ENCODE results near the gene GNB1.
"Not testable (repeated sequence)": the region's sequence is repeated elsewhere in the genome, so short reads cannot be mapped to it uniquely, and the experiment has no call there.

The GNB1 gene

DNA sequence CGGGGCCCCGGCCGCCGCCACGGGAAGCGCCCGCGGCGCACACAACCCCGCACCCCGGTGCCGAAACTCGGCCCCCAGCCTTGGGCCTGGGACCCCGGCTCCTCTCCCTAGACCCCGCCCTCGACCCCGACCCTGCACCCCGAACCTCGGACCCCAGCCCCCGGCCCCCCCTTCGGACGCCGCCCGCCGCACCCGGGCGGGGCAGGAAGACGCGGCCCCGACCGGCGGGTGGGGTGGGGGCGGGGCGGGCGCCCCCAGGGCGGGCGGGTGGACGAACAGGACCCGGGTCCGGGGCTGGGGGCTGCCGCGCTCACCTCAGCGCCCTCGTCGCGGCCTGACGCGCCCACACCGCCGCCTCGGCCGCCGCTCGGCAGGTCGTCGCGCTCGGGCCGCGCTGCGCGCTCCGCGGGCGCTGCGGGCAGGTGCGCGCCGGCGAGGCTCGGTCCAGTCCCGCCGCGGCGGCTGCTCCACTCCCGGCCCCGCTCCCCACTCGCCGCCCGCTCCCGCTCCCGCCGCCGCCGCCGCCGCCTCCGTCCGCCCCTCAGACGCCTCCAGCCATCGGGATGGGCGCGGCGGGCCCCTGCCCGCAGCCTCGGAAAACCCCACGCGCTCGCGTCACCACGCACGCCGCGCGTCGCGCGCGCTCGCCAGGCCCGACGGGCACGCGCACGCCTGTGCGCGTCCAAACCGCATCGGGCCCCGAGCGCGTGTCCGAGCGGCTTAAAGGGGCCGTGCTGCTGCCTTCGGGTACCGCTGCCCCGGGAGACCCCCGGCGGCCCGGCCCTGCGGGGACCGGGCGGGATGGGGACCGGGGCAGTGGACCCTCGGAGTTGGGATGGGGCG, at the start of gene GNB1:
GNB1 (minus strand) TSS at position 582 of the 843 bp plus-strand sequence. CDS start 65,634 bp downstream, outside the sequence.
- DNase-seq = peak; percentile 19

DNA sequence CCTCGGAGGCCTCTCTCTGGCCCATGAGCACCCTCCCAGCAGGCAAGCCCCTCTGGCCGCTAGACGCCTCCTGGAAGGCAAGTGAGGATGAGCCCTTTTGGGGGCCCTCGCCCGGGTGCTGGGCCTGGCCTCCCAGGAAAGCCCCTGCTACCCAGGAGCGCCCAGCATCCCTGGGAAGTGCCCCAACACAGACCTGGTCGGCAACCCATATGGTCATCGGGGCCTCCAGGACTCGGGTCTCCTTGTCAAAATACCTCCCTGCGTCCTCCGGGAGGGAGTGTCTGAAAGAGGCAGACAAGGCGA, 49.2 kb upstream of the GNB1 start:
- no peak for DNase-seq

DNA sequence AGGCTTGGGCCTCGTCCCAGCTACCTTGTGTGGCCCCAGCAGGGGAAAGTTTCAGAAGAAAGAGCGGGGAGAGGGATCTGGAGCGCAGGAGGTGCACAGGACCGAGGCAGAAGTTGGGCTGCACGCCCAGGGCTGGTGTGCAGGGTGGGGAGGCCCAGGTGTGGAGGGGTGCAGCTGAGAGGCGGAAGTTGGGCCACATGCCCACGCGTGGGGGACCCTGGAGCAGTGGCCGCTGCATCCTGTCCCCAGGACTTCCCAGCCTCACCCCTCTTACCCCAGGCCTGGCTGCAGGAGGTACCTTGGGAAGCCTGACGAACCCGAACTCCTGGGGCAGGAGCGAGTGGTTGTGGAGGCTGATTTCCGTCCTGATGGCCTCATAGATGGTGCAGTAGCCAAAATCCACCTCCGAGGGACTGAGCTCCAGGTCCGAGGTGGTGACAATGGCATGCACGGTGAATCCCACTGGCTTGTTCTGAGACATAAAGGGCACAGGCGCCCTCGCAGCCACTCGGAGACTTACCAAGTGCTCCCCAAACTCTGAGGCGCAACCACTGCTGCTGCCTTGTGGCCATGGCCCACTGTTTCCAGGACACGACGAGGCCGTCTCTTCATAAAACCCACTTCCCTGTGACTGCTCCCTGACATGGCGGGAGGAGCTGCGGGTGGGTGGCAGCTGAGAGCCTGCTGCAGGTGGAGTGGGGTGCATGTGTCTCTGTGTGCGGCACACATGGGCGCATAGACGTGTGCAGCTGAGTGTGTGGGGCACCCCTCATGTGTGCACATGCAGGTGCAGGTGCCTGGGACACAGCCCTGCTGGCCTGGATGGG, 48.6 kb upstream of the GNB1 start:
- DNase-seq = no peak

DNA sequence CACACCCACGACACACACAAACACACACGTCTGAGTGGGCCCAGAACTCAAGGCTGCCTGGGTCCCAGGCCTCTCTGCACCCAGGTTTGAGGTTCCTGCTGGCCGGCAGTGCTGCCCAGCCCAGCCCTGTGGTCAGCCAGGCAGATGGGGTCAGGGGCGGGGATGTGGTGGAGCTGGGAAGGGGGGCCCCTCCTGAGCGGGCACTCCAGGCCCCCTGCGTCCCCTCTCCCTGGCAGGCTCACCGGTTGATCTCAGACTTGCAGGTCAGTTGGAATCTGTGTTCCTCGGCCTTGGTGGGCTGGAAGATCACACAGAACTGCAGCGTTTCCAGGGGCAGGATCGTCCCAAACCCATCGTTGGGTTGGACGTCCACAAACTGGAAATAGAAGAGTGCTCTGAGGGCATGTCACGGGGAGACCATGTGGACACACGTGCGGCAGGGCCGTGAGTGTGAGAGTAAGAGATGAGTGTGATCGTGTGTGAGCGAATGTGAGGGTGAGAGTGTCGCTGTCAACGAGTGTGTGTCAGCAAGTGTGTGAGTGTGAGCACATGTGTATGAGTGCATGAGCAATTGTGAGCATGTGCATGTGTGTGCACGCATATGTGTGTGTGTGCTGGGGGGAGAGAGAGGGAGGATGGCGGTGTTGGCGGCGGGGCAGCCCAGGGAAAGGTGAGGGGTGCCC, 47.9 kb upstream of the GNB1 start:
- no peak for DNase-seq

DNA sequence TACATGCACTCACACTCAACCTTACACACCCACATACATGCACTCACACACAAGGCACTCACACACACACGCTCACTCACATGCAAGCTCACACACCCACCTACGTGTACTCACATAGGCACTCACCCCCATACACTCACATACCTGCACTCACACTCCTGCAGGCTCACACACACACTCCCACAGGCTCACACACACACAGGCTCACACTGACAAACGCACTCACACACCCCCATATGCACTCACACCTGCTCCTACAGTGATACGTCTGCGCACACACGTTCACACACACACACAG, 47.3 kb upstream of the GNB1 start:
- DNase-seq = no peak

DNA sequence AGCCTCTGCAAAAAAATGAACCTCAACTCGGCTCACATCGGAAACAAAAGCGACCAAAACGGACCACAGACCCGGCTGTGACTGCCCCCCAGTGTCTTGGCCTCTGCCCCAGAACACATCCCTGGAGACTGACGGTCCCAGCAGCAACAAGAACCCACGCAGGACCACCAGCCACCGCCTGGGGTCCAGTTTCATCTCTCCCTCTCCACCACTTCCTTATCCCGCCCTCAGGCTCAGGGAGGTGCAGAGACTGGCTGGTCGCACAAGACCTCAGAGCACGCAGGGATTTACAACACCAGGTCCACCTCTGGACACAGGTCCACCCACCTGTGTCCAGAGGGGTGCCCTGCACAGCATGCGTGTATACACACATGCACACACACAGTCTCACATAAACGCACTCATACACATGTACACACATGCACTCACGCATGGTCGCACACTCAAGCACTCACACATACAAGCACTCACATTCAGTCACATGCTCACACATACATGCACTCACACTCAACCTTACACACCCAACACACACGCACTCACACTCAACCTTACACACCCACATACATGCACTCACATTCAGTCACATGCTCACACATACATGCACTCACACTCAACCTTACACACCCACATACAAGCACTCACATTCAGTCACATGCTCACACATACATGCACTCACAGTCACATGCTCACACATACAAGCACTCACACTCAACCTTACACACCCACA, 46.8 kb upstream of the GNB1 start:
- no peak for DNase-seq

DNA sequence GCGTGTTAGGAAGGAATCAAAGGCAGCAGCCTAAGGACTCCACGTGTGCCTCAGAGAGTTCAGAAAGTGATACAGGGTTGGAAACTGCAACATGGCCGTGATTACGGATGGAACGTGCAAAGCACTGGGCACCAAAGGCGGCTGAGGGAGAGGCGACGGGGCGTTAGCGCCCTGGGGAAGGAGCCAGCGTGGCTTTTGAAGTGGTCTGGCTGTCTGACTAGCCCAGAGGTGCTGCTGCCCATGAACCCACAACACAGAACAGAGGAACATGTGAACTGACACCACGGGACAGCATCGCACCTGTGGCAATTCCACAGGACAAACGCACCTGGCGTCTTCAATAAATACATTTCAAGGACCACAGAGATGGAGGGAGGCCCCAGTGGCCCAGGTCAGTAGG, 46.2 kb upstream of the GNB1 start:
- no peak for DNase-seq

DNA sequence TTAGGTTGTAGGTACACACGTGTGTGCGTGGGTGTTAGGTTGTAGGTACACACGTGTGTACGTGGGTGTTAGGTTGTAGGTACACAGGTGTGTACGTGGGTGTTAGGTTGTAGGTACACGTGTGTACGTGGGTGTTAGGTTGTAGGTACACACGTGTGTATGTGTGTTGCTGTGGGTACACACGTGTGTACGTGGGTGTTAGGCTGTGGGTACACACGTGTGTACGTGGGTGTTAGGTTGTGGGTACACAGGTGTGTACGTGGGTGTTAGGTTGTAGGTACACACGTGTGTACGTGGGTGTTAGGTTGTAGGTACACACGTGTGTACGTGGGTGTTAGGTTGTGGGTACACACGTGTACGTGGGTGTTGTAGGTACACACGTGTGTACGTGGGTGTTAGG, 44.0 kb upstream of the GNB1 start:
- not testable (repeated sequence) for DNase-seq

DNA sequence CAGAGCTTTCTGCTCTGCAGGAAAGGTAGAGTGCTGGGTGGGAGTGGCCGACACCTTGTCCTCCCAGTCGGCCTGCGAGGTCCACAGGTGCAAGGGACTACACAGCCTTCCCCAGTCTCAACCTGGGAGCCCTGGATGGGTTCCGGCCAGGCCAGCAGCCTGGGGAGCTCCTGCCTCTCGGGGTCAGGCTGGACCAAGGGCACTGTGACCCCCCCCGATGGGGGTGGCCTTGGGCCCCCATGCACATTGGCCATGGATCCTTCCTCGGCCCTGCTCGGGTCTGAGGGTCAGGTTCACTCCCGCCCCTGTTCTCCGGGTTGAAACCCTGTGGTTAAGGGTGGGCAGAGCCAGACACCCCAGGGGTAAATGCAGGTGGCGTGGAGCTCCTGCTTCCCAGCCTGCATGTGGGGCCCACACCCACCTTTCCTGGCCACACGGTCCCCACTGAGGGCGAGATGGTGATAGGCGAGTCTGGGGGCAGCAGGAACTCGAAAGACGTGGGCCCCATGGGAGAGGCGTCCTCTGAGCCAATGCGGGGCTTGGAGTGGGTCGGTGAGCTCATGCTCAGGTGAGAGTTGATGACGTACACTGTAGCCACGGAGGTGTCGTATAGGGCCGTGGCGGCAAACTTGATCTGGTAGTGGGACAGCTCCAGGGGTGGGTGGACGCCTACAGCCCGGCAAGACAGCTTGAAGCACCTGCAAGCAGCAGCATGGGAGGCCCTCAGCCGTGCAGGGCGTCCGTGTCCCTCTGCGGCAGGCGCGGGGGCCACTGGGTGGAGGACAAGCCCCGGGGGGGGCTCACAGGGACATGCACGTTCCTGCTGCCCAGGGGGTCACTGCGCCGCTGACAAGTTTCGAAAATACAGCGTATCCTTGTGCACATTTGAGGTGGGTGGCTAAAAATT, 39.0 kb upstream of the GNB1 start:
- no peak for DNase-seq

DNA sequence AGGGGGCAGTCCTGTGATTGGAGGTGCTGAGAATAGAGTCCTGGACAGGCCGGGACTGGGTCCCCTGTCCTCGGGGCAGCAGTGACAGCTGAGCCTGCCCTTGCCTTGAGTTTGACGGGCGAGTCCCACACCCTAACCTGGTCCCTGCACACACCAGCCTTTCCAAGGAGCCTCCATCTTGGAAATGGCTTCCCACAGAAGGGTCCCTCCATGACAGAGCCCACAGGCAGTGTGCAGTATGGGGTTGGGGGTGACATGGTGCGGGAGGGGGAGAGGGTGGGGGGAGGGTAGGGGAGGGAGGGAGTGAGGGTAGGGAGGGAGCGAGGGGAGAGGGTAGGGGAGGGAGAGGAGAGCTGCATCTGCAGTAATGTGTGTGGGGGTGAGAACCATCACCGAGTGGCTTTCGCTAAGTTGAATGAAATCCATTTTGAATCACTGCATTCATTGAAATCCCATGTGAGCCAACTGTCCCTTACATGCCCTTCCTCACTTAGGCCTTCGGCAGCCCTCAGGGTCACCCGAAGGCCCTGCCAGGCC, 38.3 kb upstream of the GNB1 start:
- DNase-seq = no peak

DNA sequence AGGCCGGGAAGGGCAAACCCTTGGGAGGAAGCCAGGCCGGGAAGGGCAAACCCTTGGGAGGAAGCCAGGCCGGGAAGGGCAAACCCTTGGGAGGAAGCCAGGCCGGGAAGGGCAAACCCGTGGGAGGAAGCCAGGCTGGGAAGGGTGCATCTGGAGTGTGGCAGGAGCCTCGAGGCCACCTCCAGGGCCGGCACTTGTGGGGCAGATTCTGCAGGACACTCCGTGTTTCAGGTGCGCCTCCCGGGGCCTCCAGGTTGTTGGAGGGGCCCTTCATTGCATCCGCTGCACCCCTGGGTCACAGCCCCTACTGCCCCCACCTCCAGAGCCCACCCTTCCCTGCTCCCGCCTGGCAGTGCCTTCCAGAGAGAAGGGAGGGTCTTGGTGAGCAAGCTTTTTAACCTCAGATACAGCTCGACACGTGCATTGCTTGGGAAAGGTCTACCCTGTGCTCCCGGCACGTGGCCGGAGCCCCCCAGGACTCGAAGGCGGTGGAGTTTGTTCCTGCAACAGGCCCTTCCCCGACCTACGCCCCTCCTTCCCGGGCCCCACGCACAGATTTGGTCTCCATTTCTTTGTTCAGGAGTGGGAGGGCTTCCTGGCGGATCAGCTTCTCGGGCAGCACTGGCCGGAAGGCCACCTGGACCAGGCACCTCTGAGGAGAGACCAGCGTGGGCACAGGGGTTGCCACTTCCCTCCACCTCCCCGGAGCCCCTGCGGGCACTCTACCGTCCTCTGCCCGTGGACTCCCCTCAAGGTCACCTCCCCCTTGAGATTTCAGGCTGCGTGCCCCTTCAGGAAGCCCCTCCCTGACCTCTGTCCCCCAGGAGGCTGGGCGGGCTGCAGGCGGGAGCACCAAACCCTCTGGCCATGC, 37.6 kb upstream of the GNB1 start:
- no peak for DNase-seq

DNA sequence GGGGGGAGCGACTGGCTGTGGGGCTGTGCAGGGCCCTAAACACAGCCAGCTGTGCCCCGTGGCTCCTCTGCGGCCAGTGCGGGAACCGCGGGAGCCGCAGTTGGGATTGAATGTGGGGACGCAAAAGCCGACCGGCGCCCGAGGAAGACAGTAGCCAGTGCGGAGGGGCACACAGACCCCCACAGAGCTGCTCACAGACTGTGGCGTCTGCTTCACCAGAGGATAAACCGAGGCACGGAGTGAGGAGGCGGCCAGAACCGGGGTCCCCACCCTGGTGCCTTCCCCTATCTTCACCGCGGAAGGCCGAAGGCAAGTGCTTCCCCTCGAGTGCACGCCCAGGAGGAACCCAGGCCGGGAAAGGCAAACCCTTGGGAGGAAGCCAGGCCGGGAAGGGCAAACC, 36.9 kb upstream of the GNB1 start:
- no peak for DNase-seq

DNA sequence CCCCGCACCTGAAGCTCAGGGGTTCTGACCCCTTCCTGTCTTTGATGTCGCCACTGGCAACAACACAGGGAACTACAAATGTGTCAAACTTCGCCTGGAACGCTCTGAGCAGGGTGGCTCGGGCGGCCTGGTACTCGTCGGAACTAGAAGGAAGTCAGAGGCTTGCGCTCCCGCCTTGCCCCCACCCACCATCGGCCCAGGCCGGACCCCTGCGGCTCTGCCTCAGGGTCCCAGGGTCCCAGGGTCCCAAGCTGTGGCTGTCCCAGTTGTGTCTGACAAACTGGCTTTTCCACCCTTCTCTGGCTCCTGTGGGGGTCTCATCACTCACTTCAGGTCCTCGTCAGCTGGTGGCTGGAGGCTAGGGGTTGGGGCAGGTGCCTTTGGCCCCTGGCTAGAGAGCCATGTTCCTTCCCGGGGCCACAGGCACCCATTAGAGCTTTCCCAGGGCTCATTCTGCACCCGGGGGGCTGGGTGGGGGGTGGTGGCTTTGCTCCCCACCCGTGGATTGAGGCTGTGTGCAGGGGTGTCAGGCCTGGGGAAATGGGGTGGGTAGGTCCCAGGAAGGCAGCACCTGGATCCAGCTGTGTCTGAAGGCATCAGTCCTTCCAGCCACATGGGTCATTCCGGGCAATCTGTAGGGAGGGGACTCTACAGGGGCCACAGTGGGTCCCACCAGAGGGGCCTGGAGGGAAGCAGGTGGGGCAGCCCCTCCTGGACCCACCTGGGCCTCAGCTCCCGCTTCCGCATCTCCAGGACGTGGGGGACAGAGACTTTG, 36.2 kb upstream of the GNB1 start:
- DNase-seq = no peak

DNA sequence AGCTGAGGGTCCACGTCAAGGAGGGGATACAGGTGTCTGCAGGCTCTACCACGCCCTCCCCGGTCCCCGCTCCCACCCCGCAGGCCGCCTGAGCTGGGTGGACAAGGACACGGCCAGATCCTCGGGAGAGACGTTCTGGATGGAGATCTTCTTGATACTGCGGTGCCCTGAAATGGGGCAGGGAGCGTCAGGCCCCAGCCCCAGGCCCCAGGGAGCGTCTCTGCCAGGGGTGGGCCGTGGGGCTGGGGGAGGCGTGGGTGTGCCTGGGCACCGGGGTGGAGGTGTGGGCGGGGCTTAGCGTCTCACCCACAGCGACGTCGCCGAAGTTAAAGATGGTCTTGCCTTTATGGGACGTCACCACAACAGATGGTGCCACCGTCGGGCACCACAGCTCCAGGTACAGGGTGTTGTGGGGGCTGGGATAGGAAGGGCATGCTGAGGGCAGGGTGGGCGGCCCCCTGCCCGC, 35.5 kb upstream of the GNB1 start:
- DNase-seq = no peak

DNA sequence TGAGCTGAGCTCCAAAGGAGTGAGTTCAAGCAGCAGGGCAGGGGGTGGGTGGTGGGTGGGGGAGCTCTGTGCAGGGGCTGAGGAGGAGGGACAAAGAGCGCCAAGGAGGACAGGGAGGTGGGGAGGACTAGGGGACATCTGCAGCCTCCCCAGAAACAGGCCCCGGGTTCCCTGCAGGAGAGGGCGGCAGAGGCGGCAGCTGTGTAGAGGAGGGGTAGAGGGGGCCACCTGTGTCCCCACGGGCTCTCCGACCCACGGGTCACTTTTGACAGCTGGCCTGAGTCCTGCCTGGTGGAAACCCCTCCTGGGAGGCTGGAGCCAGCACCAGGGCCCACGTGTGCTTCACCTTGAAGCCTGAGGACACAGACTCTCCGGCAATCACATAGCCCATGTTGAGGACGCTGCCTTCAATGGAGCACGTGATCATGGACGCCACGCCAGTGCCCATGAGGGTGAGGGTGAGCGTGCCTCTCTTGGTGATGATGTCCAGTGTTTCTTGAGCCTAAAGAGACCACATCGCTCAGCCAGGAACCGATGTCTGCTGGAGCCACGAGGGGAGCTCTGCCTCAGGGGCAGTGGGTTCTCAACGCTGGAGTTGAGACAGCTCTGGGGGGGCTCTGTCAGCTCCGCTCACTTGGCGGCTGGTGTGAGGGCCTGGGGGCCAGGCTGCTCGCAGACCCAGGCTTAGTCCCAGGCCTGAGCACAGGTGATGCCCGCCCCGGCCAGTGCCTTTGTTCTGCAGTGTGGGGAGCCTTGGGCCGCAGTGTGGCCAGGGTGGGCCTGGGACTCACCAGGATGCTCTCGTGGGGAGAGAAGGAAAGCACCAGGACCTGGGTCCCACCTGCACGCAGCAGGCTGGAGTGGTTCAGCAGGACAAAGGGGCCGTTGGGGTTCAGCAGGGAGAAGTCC, 34.8 kb upstream of the GNB1 start:
- DNase-seq = no peak

DNA sequence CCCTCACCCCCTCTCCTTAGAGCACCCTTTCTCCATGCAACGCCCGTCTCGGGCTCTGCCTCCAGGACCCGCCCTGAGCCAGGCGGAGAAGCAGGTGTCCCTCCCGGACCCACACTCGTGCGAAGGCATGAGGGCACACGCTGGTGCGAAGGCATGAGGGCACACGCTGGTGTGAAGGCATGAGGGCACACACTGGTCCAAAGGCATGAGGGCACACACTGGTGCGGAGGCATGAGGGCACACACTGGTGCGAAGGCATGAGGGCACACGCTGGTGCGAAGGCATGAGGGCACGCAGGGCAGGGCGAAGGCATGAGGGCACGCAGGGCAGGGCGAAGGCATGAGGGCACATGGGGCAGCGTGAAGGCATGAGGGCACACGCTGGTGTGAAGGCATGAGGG, 34.0 kb upstream of the GNB1 start:
- DNase-seq = no peak

DNA sequence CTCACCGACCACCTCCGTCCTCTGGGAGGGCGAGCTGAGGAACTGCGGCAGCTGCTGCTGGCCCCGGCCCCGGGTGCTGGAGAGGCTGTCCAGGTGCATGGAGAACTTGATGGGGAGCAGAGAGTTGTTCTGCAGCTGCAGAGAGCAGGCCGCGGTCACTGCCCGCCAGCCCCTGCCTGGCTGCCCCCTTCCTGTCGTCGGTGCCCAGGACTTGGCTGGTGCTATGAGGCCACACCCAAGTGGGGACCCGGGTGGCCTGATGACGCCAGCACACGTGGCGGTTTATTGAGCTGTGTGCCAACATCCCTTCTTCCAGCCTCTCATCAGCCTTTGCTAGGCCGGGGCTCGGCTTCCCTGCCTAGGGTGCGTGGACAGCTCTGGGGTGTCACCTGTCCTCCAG, 33.5 kb upstream of the GNB1 start:
- DNase-seq = no peak

DNA sequence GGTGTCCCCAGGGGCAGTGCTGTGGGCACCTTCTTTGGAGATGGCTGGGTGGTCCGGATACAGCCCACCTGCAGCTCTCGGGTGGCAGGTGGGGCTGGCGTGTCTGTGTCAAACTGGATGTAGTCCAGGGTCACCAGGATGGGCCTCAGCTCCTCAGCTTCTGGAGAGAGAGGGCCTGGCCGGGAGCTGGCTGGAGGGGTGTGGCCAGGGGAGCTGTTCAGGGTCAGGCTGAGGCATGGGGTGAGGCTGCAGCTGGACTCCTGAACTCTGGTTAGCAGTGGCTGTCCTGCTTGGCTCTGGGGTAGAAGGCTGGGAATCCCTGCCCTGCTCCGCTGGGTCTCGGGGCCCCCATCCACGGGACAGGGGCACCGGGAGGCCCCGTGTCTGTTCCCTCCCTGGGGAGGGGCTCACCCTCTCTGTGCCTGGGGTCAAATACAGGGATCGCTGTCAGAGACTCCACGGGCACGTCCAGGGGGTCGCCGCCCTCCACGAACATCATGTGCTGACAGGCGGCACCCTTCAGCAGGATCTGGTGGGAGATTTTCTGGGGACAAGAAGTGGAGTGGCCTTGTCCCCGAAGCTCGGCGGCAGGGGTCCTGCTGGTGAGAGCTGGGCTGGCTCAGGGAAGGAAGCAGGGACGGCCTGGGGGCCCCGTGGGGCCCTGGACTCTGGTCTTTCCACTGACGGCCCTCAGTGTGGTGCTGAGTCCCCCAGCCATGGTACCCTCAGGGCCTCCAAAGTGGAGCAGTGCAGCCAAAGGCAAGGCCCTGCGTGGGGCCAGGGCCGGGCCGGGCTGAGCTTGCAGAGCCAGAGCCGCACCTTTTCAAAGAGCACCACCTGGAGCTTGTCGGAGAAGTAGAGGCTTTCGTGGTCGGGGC, 32.3 kb upstream of the GNB1 start:
- DNase-seq = no peak

All from NCI-H748 treated with DMSO at 0.1 percent for 48 hours (cell line).